PC-9 (cell line): ENCODE results near the gene LIAS. TPM values are rescaled to one million over a fixed set of nuclear protein-coding genes. Genes with fewer than 3 reads are reported as not detected.
A peak's percentile ranks its signal among the peaks of the same experiment; 100 is the strongest.

Experiments
- BruUV-seq: library from RNA; stranded (reverse); fragments of 400-500 nt; replicated peaks from 2 replicates; lab custom pipeline; 2021; lab: Mats Ljungman, UMichigan
- CTCF ChIA-PET: fragments of 300-600 bp; sonication (Branson Sonifier 250); formaldehyde crosslinking; loops from one replicate; lab custom pipeline; 2022; ENCODE audit warnings: antibody characterized with exemption; lab: Charles Lee
- POLR2A ChIA-PET: fragments of 300-600 bp; sonication (Branson Sonifier 250); formaldehyde crosslinking; loops from one replicate; lab custom pipeline; 2022; ENCODE audit warnings: antibody characterized with exemption; ENCODE audit not compliant: unreplicated experiment; lab: Charles Lee
- DNase-seq, 2 experiments: peaks; one replicate each; pipeline versions ENCODE4 v3.0.0 to v3.0.0-alpha.2; 2015 to 2022; ENCODE audit warnings: mixed read lengths in 1 of 2
- H2AFZ ChIP-seq: fragments of 200-600 bp; sonication (generic); 2 replicates; pipeline ENCODE4 v1.8.1; 2017; ENCODE audit warnings: antibody characterized with exemption
- H3F3A ChIP-seq: fragments of 200-600 bp; sonication (generic); 2 replicates; pipeline ENCODE4 v1.8.1; 2017; ENCODE audit warnings: antibody characterized with exemption, mild to moderate bottlenecking, low read depth; ENCODE audit not compliant: insufficient read depth
- H3K27ac ChIP-seq: fragments of 200-600 bp; sonication (generic); 2 replicates; pipeline ENCODE4 v1.6.1; 2016; ENCODE audit warnings: mixed run types
- H3K27me3 ChIP-seq: fragments of 200-600 bp; sonication (generic); 2 replicates; pipeline ENCODE4 v1.6.1; 2016; ENCODE audit warnings: low read depth, mixed run types; ENCODE audit not compliant: insufficient read depth
- H3K36me3 ChIP-seq: fragments of 200-600 bp; sonication (generic); 2 replicates; pipeline ENCODE4 v1.6.1; 2016; ENCODE audit warnings: low read depth, mixed run types
- H3K4me1 ChIP-seq: fragments of 200-600 bp; sonication (generic); replicated peaks from 2 replicates; pipeline ENCODE4 v1.6.1; 2016; ENCODE audit warnings: mixed run types; ENCODE audit not compliant: insufficient read depth
- H3K4me2 ChIP-seq: fragments of 200-600 bp; sonication (generic); 2 replicates; pipeline ENCODE4 v1.6.1; 2017; ENCODE audit warnings: mixed run types
- H3K4me3 ChIP-seq: fragments of 200-600 bp; sonication (generic); 2 replicates; pipeline ENCODE4 v1.6.1; 2016; ENCODE audit warnings: mixed run types
- H3K79me2 ChIP-seq: fragments of 200-600 bp; sonication (generic); 2 replicates; pipeline ENCODE4 v1.6.1; 2017; ENCODE audit warnings: low read depth, mixed run types
- H3K9me2 ChIP-seq: fragments of 200-600 bp; sonication (generic); 2 replicates; pipeline ENCODE4 v1.8.1; 2017; ENCODE audit warnings: mild to moderate bottlenecking; ENCODE audit not compliant: insufficient read depth
- H3K9me3 ChIP-seq: fragments of 200-600 bp; sonication (generic); 2 replicates; pipeline ENCODE4 v1.8.1; 2016; ENCODE audit warnings: low read depth; ENCODE audit not compliant: insufficient read depth
- H4K20me1 ChIP-seq: fragments of 200-600 bp; sonication (generic); 2 replicates; pipeline ENCODE4 v1.8.1; 2017; ENCODE audit not compliant: insufficient read depth
- CTCF ChIP-seq: fragments of 200-600 bp; sonication (generic); conservative IDR thresholded peaks from 2 replicates; pipeline ENCODE4 v1.6.1; 2017; ENCODE audit warnings: mixed run types, antibody characterized with exemption, mild to moderate bottlenecking, moderate library complexity
- EZH2 ChIP-seq: fragments of 200-600 bp; sonication (generic); IDR thresholded peaks from 2 replicates; pipeline ENCODE4 v1.8.0; 2017; ENCODE audit warnings: antibody characterized with exemption, low read depth
- intact Hi-C: fragments of 100-400 bp; cut with micrococcal nuclease; formaldehyde crosslinking; loops from one replicate; pipeline ENCODE4 v1.10.0; 2022; ENCODE audit not compliant: unreplicated experiment
- total RNA-seq: library from RNA; stranded (reverse); gene quantifications from 2 replicates; pipeline ENCODE4 v1.2.3, GENCODE V29; 2021

Gene LIAS
- total RNA-seq, 1 experiment from 2014 or later = 16.4 TPM

- TF ChIP-seq CTCF (no peak; the same call in 1 of the 2 replicates), EZH2 (no peak)
- ChIA-PET CTCF (interaction anchor here (0.6 kb wide), 1 partner anchor 18 kb away, joined by 4 read pairs; no protein-coding TSS in a partner anchor), POLR2A (no interaction called here)
- no peak overlapping the region for H3K27ac ChIP-seq
- no peaks in the 10 kb centered on the region for H4K20me1 ChIP-seq
- H3K79me2 ChIP-seq = peaks cover 11% of the 10 kb centered on the region
- H3K9me2 ChIP-seq = no peaks in the 10 kb centered on the region
- no peaks in the 10 kb centered on the region for H3K27me3 ChIP-seq
- peaks cover 24% of the 10 kb centered on the region for H3K36me3 ChIP-seq
- intact Hi-C loops = loop anchor here (5.0 kb wide), 3 partner anchors 62 to 592 kb away; partner anchors contain the start of genes N4BP2, SMIM14 and UGDH
- no TSS peak for BruUV-seq
- no peaks in the 10 kb centered on the region for H3K9me3 ChIP-seq
- H3K4me3 ChIP-seq = no peak overlapping the region
- no peak for DNase-seq
- peaks cover 28% of the 10 kb centered on the region; the same call in 1 of the 2 replicates for H3F3A ChIP-seq
- no peak overlapping the region for H2AFZ ChIP-seq
- H3K4me1 ChIP-seq = peaks cover 16% of the 10 kb centered on the region
- H3K4me2 ChIP-seq = no peak overlapping the region
Measured at GRCh38 chr4:39464886-39465501, 6.1 kb downstream of the LIAS start.

- DNase-seq = no peak
- Histone ChIP-seq H3K9me3 (no peaks in the 10 kb centered on the region), H3K9me2 (no peaks in the 10 kb centered on the region), H3K27me3 (no peaks in the 10 kb centered on the region), H2AFZ (no peak overlapping the region), H3K4me1 (peaks cover 9% of the 10 kb centered on the region), H3K79me2 (no peaks in the 10 kb centered on the region), H3K36me3 (peaks cover 18% of the 10 kb centered on the region), H3K4me3 (no peak overlapping the region), H3K4me2 (peak overlapping the region; percentile 19; the same call in 1 of the 2 replicates), H3K27ac (peak overlapping the region; percentile 57), H3F3A (peaks cover 17% of the 10 kb centered on the region; the same call in 1 of the 2 replicates), H4K20me1 (no peaks in the 10 kb centered on the region)
- no peak for TF ChIP-seq EZH2
- no peak for TF ChIP-seq CTCF
- CTCF ChIA-PET = interaction anchor here (0.6 kb wide), 1 partner anchor 29 kb away, joined by 4 read pairs; no protein-coding TSS in a partner anchor
- POLR2A ChIA-PET = interaction anchor here (0.5 to 0.6 kb wide), 2 partner anchors 15 to 1396 kb away, joined by 3 to 8 read pairs; no protein-coding TSS in a partner anchor
- no TSS peak for BruUV-seq
- intact Hi-C loops = loop anchor here (5.0 kb wide), 3 partner anchors 61 to 591 kb away; partner anchors contain the start of genes N4BP2, SMIM14 and UGDH
Measured at GRCh38 chr4:39466747-39467146, 7.9 kb downstream of the LIAS start.

- ChIA-PET CTCF (no interaction called here), POLR2A (interaction anchor here (0.5 kb wide), 1 partner anchor 15 kb away, joined by 8 read pairs; no protein-coding TSS in a partner anchor)
- peaks cover 20% of the 10 kb centered on the region for H3K36me3 ChIP-seq
- no TSS peak for BruUV-seq
- no peaks in the 10 kb centered on the region for H3K9me2 ChIP-seq
- peaks cover 17% of the 10 kb centered on the region; the same call in 1 of the 2 replicates for H3F3A ChIP-seq
- no peaks in the 10 kb centered on the region for H3K9me3 ChIP-seq
- H4K20me1 ChIP-seq = no peaks in the 10 kb centered on the region
- no peaks in the 10 kb centered on the region for H3K27me3 ChIP-seq
- H3K79me2 ChIP-seq = no peaks in the 10 kb centered on the region
- H3K4me1 ChIP-seq = peaks cover 9% of the 10 kb centered on the region
- H3K4me3 ChIP-seq = no peak overlapping the region
- intact Hi-C loops = loop anchor here (5.0 kb wide), 3 partner anchors 60 to 590 kb away; partner anchors contain the start of genes N4BP2, SMIM14 and UGDH
- H2AFZ ChIP-seq = no peak overlapping the region
- H3K27ac ChIP-seq = peak overlapping the region; percentile 57; the same call in 1 of the 2 replicates
- no peak overlapping the region for H3K4me2 ChIP-seq
- no peak for TF ChIP-seq EZH2
- no peak for TF ChIP-seq CTCF
- no peak for DNase-seq
Measured at GRCh38 chr4:39467464-39467863, 8.6 kb downstream of the LIAS start.
